Prostate gland (tissue), 2 donors: ENCODE measurements around the gene ABHD2.

ENCODE experiments used
- CTCF ChIP-seq, 4 experiments: fragments of 200-600 bp in 2 of 4; fragments of 450-650 bp in 2 of 4; sonication (generic) in 2 of 4; IDR thresholded peaks; 1 replicate in 3 of 4; 2 replicates in 1 of 4; pipeline ENCODE4 v1.5.1; 2016 to 2019; ENCODE audit warnings: antibody characterized with exemption in 4 of 4, mild to moderate bottlenecking in 2 of 4, moderate library complexity in 2 of 4
- POLR2A ChIP-seq: fragments of 450-650 bp; IDR thresholded peaks from one replicate; pipeline ENCODE4 v1.6.1; 2016; ENCODE audit warnings: antibody characterized with exemption, mild to moderate bottlenecking

- TF ChIP-seq CTCF (IDR thresholded peaks at IDR 0.05) = no peak
- no peak for TF ChIP-seq POLR2A
Observed at GRCh38 chr15:89108835-89109234, 20.6 kb downstream of the ABHD2 start.
